HUES64 (cell line): ENCODE results near the gene TAC4.

ENCODE experiments used
- H3K27ac ChIP-seq: 2 replicates; pipeline ENCODE4 v1.7.0; 2013; ENCODE audit warnings: low read depth, low read length, inconsistent platforms
- H3K27me3 ChIP-seq: 2 replicates; pipeline ENCODE4 v1.6.1; 2013; ENCODE audit warnings: mild to moderate bottlenecking, low read length; ENCODE audit not compliant: insufficient read depth
- H3K36me3 ChIP-seq: 2 replicates; pipeline ENCODE4 v1.6.1; 2013; ENCODE audit warnings: mild to moderate bottlenecking, low read length; ENCODE audit not compliant: insufficient read depth
- H3K4me1 ChIP-seq: 2 replicates; pipeline ENCODE4 v1.6.1; 2013; ENCODE audit warnings: mild to moderate bottlenecking, low read length, moderate library complexity; ENCODE audit not compliant: insufficient read depth
- H3K4me3 ChIP-seq: 2 replicates; pipeline ENCODE4 v1.5.1; 2013; ENCODE audit warnings: mild to moderate bottlenecking, low read length, moderate library complexity
- H3K9ac ChIP-seq: 2 replicates; pipeline ENCODE4 v1.6.1; 2013; ENCODE audit warnings: mild to moderate bottlenecking, low read depth, low read length
- H3K9me3 ChIP-seq: 2 replicates; pipeline ENCODE4 v1.6.1; 2013; ENCODE audit warnings: low read depth, low read length; ENCODE audit not compliant: insufficient read depth
- WGBS: fragments of 150-250, 120-280 bp; methylation state at CpG from one replicate; pipeline ENCODE4 v1.1.7; 2013; ENCODE audit warnings: missing lambda C conversion rate; 5-methylcytosine and 5-hydroxymethylcytosine counted together

TAC4 gene

DNA sequence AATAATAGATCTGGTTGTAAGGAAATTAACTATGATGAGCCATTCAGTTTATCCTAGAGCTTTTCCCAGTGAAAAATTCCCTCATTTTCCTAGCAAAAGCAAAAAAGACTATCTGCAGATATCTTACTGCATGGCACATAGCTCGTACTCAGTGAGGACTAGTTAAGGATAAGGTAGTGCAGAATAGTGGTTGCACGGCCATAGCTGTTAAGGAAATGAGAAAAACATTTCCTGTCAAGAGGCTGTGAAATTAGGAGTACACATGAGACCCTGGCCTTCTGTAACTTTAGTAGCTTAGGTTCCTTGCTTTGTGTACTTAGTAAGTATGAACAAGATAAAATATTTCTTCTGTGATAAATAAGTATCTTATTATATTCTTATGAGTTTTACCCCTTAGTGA, 49.1 kb downstream of the TAC4 start:
- Histone ChIP-seq H3K27ac (no peak overlapping the region), H3K36me3 (peaks cover 87% of the 10 kb centered on the region), H3K27me3 (no peaks in the 10 kb centered on the region), H3K9me3 (no peaks in the 10 kb centered on the region), H3K4me3 (no peak overlapping the region), H3K4me1 (no peaks in the 10 kb centered on the region), H3K9ac (no peak overlapping the region)
- 95% methylated on average over 2 of the region's 2 CpGs for WGBS

DNA sequence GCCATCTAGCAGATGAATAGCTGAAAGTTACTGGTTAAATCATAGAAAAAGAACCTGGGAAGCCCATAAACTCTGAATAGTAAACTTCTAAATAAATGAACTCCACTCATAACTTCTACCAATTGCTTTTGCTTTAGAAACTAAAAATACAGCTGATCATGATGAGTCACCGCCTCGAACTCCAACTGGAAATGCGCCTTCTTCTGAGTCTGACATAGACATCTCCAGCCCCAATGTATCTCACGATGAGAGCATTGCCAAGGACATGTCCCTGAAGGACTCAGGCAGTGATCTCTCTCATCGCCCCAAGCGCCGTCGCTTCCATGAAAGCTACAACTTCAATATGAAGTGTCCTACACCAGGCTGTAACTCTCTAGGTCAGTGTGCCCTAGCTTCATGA, 49.7 kb downstream of the TAC4 start:
- Histone ChIP-seq H3K4me3 (no peak overlapping the region), H3K36me3 (peaks cover 90% of the 10 kb centered on the region)

DNA sequence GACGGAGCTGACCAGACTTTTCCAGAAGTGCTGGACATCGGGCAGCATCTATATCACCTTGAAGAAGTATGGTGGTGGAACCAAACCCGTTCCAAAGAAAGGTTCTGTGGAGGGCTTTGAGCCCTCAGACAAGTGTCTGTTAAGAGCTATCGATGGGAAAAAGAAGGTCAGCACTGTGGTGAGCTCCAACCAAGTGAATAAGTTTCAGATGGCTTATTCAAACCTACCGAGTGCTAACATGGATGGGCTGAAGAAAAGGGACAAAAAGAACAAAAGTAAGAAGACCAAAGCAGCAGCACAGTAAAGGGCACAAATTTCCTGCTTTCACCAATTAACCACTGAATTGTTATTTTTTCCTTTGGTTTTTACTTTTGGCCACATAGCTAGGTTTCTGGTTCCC, 52.5 kb downstream of the TAC4 start:
- 94% methylated on average over 5 of the region's 5 CpGs for WGBS
- no peak overlapping the region for H3K27ac ChIP-seq
- H3K36me3 ChIP-seq, result peaks cover 88% of the 10 kb centered on the region
- H3K9me3 ChIP-seq, result no peaks in the 10 kb centered on the region
- H3K4me3 ChIP-seq, result no peak overlapping the region
- H3K27me3 ChIP-seq, result no peaks in the 10 kb centered on the region
- no peaks in the 10 kb centered on the region; the same call in 1 of the 2 replicates for H3K4me1 ChIP-seq
- H3K9ac ChIP-seq, result no peak overlapping the region

More for the DNA sequence above, 49.7 kb downstream of the TAC4 start:
- Histone ChIP-seq H3K27me3 (no peaks in the 10 kb centered on the region), H3K9me3 (no peaks in the 10 kb centered on the region), H3K27ac (no peak overlapping the region), H3K9ac (no peak overlapping the region), H3K4me1 (no peaks in the 10 kb centered on the region)
- 97% methylated on average over 8 of the region's 8 CpGs for WGBS

DNA sequence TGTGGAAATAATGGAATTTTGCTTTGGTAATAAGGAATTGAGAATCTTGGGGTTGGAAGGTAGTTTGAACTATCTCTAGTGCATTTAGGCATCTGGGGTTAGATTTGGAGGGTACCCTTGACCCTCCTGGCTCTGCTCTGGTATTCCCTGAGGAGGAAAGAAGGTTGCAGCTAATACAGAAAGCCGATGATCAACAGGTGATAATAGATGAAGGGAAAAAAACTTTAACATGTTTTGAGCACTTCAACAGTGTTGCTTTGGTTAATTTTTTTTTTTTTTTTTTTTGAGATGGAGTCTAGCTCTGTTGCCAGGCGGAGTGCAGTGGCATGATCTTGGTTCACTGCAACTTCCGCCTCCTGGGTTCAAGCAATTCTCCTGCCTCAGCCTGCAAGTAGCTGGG, 54.6 kb downstream of the TAC4 start:
- WGBS, result 92% methylated on average over 3 of the region's 3 CpGs
- Histone ChIP-seq H3K9ac (no peak overlapping the region), H3K4me3 (no peak overlapping the region), H3K27ac (no peak overlapping the region), H3K4me1 (peaks cover 4% of the 10 kb centered on the region; the same call in 1 of the 2 replicates), H3K9me3 (no peaks in the 10 kb centered on the region), H3K27me3 (no peaks in the 10 kb centered on the region), H3K36me3 (peaks cover 77% of the 10 kb centered on the region)

DNA sequence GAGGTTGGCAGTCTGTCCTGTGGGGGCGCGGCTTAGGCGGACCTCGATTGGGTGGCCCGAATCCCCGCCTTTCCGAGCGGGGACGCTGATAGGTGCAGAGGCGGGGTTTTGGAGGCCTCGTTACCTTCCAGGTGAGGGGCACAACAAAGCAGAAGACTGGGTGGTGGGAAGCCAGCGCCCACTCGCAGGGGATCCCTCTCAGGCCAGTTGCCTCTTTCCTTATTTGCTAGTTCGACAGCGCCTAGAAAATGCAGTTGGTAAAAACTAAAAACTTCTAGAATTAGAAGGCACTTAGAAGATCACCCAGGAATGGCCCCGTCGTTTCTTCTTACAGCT, 58.7 kb downstream of the TAC4 start:
- Histone ChIP-seq H3K27ac (no peak overlapping the region; the same call in 1 of the 2 replicates), H3K4me3 (peak overlapping the region; percentile 86), H3K4me1 (peaks cover 12% of the 10 kb centered on the region), H3K36me3 (peaks cover 38% of the 10 kb centered on the region), H3K9ac (no peak overlapping the region), H3K27me3 (peaks cover 11% of the 10 kb centered on the region), H3K9me3 (no peaks in the 10 kb centered on the region)
- 9% methylated on average over 17 of the region's 17 CpGs for WGBS

DNA sequence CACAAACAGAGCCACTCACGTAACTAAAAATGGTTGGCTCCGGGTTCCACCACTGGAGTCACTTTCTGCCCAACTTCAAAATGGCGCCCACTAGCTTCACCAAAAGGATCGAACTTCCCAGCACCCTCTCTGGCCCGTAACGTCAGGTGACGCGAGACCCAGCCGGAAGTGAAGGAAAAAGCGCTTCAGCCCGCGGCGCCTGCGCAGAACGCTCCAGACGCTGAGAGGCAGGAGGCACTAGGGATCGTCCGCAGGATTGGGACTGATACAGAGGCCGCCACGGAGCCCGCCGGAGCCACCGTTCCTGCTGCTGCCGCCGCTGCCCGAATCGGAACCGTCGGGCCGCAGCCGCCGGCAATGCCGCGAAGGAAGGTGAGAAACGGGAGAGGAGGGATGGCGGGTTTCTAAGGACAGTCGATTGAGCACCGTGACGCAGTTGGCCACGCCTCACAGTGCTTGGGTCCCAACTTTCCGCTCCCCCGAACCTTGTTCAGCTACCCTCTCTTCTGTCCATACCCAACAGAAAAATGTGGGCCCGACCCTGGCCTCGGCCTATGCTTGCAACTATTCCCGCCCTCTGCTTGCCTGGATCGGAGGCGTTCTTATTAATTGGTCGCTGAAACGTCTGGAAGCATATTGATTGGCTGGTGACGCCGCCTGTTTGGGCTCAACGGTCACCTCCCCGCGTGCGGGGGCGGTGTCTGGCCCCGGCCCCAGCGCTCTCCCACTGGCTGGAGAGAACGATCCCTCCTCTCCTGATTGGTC, 59.2 kb downstream of the TAC4 start, which contains the start of gene KAT7:
Gene KAT7 (plus strand): TSS at position 204 of the 765 bp plus-strand sequence. CDS start 154 bp downstream, at position 358.
- Histone ChIP-seq H3K27me3 (peaks cover 13% of the 10 kb centered on the region), H3K4me3 (peak within 1 kb of the TSS; percentile 86), H3K9me3 (no peaks in the 10 kb centered on the region), H3K36me3 (peaks cover 33% of the 10 kb centered on the region), H3K9ac (peak within 1 kb of the TSS; percentile 97), H3K27ac (peak within 1 kb of the TSS; percentile 96), H3K4me1 (peaks cover 12% of the 10 kb centered on the region)
- WGBS, result under 1% methylated on average over 59 of the region's 59 CpGs
